Rectal smooth muscle tissue (tissue), 1 donor: Measurements from ENCODE around the gene RNGTT.

Experiments
- H3K27ac ChIP-seq: one replicate; pipeline ENCODE4 v1.7.0; 2013; ENCODE audit warnings: low read depth, low read length, inconsistent platforms
- H3K27me3 ChIP-seq: one replicate; pipeline ENCODE4 v1.7.0; 2013; ENCODE audit warnings: low read length; ENCODE audit not compliant: control insufficient read depth, insufficient read depth
- H3K36me3 ChIP-seq: one replicate; pipeline ENCODE4 v1.7.0; 2013; ENCODE audit warnings: low read length; ENCODE audit not compliant: control insufficient read depth, insufficient read depth
- H3K4me1 ChIP-seq: one replicate; pipeline ENCODE4 v1.7.0; 2013; ENCODE audit warnings: low read length; ENCODE audit not compliant: control insufficient read depth, insufficient read depth
- H3K4me3 ChIP-seq: one replicate; pipeline ENCODE4 v1.7.0; 2013; ENCODE audit warnings: low read length
- H3K9ac ChIP-seq: one replicate; pipeline ENCODE4 v1.7.0; 2013; ENCODE audit warnings: low read length

The RNGTT gene

GRCh38 chr6:88890394-88890793 is 73.0 kb downstream of the RNGTT start:
- Histone ChIP-seq H3K36me3 (no peaks in the 10 kb centered on the region), H3K27ac (no peak overlapping the region), H3K27me3 (no peaks in the 10 kb centered on the region)

GRCh38 chr6:88884361-88884760 is 79.1 kb downstream of the RNGTT start:
- no peaks in the 10 kb centered on the region for H3K36me3 ChIP-seq
- H3K4me3 ChIP-seq = no peak overlapping the region
- H3K9ac ChIP-seq = no peak overlapping the region
- no peaks in the 10 kb centered on the region for H3K4me1 ChIP-seq
- no peak overlapping the region for H3K27ac ChIP-seq
- H3K27me3 ChIP-seq = no peaks in the 10 kb centered on the region

More at GRCh38 chr6:88890394-88890793, 73.0 kb downstream of the RNGTT start:
- no peaks in the 10 kb centered on the region for H3K4me1 ChIP-seq
- H3K9ac ChIP-seq = no peak overlapping the region
- H3K4me3 ChIP-seq = no peak overlapping the region

GRCh38 chr6:88882536-88882935 is 80.9 kb downstream of the RNGTT start:
- H3K27ac ChIP-seq = no peak overlapping the region
- no peaks in the 10 kb centered on the region for H3K4me1 ChIP-seq
- H3K4me3 ChIP-seq = no peak overlapping the region
- no peaks in the 10 kb centered on the region for H3K27me3 ChIP-seq
- no peaks in the 10 kb centered on the region for H3K36me3 ChIP-seq
- H3K9ac ChIP-seq = no peak overlapping the region

- H3K4me1 ChIP-seq = no peaks in the 10 kb centered on the region
- no peak overlapping the region for H3K9ac ChIP-seq
- no peak overlapping the region for H3K27ac ChIP-seq
- no peak overlapping the region for H3K4me3 ChIP-seq
- no peaks in the 10 kb centered on the region for H3K27me3 ChIP-seq
- H3K36me3 ChIP-seq = no peaks in the 10 kb centered on the region
These were observed 82.0 kb downstream of the RNGTT start for GRCh38 chr6:88881451-88881850.

- H3K36me3 ChIP-seq = no peaks in the 10 kb centered on the region
- H3K27me3 ChIP-seq = no peaks in the 10 kb centered on the region
- no peak overlapping the region for H3K9ac ChIP-seq
- no peaks in the 10 kb centered on the region for H3K4me1 ChIP-seq
- no peak overlapping the region for H3K27ac ChIP-seq
- H3K4me3 ChIP-seq = no peak overlapping the region
These were observed 83.4 kb downstream of the RNGTT start for GRCh38 chr6:88880021-88880420.

- H3K4me3 ChIP-seq = no peak overlapping the region
- no peak overlapping the region for H3K9ac ChIP-seq
- H3K27ac ChIP-seq = no peak overlapping the region
- no peaks in the 10 kb centered on the region for H3K4me1 ChIP-seq
- no peaks in the 10 kb centered on the region for H3K36me3 ChIP-seq
- no peaks in the 10 kb centered on the region for H3K27me3 ChIP-seq
These were observed 85.5 kb downstream of the RNGTT start for GRCh38 chr6:88877893-88878292.

- Histone ChIP-seq H3K27ac (no peak overlapping the region), H3K36me3 (no peaks in the 10 kb centered on the region), H3K27me3 (no peaks in the 10 kb centered on the region), H3K4me3 (no peak overlapping the region), H3K9ac (no peak overlapping the region), H3K4me1 (no peaks in the 10 kb centered on the region)
These were observed 90.5 kb downstream of the RNGTT start for GRCh38 chr6:88872962-88873361.

- no peaks in the 10 kb centered on the region for H3K36me3 ChIP-seq
- no peak overlapping the region for H3K4me3 ChIP-seq
- no peak overlapping the region for H3K9ac ChIP-seq
- H3K27me3 ChIP-seq = no peaks in the 10 kb centered on the region
- H3K4me1 ChIP-seq = no peaks in the 10 kb centered on the region
- no peak overlapping the region for H3K27ac ChIP-seq
These were observed 91.9 kb downstream of the RNGTT start for GRCh38 chr6:88871498-88871897.

- H3K27me3 ChIP-seq = no peaks in the 10 kb centered on the region
- no peaks in the 10 kb centered on the region for H3K36me3 ChIP-seq
- no peak overlapping the region for H3K27ac ChIP-seq
- H3K9ac ChIP-seq = no peak overlapping the region
- no peak overlapping the region for H3K4me3 ChIP-seq
- no peaks in the 10 kb centered on the region for H3K4me1 ChIP-seq
These were observed 92.6 kb downstream of the RNGTT start for GRCh38 chr6:88870717-88871330.

- Histone ChIP-seq H3K27ac (no peak overlapping the region), H3K27me3 (no peaks in the 10 kb centered on the region)
These were observed 94.0 kb downstream of the RNGTT start for GRCh38 chr6:88869263-88870020.

GRCh38 chr6:88867841-88868731 is 95.3 kb downstream of the RNGTT start:
- no peaks in the 10 kb centered on the region for H3K27me3 ChIP-seq
- H3K4me3 ChIP-seq = no peak overlapping the region
- no peak overlapping the region for H3K27ac ChIP-seq
- no peaks in the 10 kb centered on the region for H3K36me3 ChIP-seq
- H3K4me1 ChIP-seq = no peaks in the 10 kb centered on the region
- no peak overlapping the region for H3K9ac ChIP-seq

More at GRCh38 chr6:88869263-88870020, 94.0 kb downstream of the RNGTT start:
- Histone ChIP-seq H3K9ac (no peak overlapping the region), H3K4me1 (no peaks in the 10 kb centered on the region), H3K4me3 (no peak overlapping the region), H3K36me3 (no peaks in the 10 kb centered on the region)

GRCh38 chr6:88866856-88867255 is 96.6 kb downstream of the RNGTT start:
- H3K27ac ChIP-seq = no peak overlapping the region
- H3K9ac ChIP-seq = no peak overlapping the region
- no peaks in the 10 kb centered on the region for H3K27me3 ChIP-seq
- H3K4me1 ChIP-seq = no peaks in the 10 kb centered on the region
- no peak overlapping the region for H3K4me3 ChIP-seq
- H3K36me3 ChIP-seq = no peaks in the 10 kb centered on the region
